PFSK-1 (cell line): ENCODE measurements around the gene SYVN1.

Source experiments
- FOXP2 ChIP-seq: optimal IDR thresholded peaks from 2 replicates; pipeline ENCODE3; 2011; ENCODE audit warnings: borderline replicate concordance, control low read depth, inconsistent platforms; ENCODE audit not compliant: insufficient read depth; ENCODE audit errors: extremely low read length, extremely low read depth
- POLR2AphosphoS5 ChIP-seq: IDR thresholded peaks from 2 replicates; pipeline ENCODE4 v1.6.1; 2012; ENCODE audit warnings: low read depth, mild to moderate bottlenecking, control low read depth, low read length, moderate library complexity
- SIN3A ChIP-seq: IDR thresholded peaks from 2 replicates; pipeline ENCODE4 v1.6.1; 2012; ENCODE audit warnings: mild to moderate bottlenecking, low read length, moderate library complexity, borderline replicate concordance; ENCODE audit not compliant: insufficient read depth
- TAF1 ChIP-seq: IDR thresholded peaks from 2 replicates; pipeline ENCODE4 v1.6.1; 2012; ENCODE audit warnings: low read length, control low read depth, borderline replicate concordance; ENCODE audit not compliant: insufficient read depth
- TF ChIP-seq, protein P1 (sequence below), 2 experiments: IDR thresholded peaks; 2 replicates each; pipeline versions ENCODE4 v1.6.1 to v1.8.0; 2011 to 2012; ENCODE audit warnings: low read depth in 2 of 2, low read length in 2 of 2, control low read depth in 1 of 2, inconsistent platforms in 1 of 2, mild to moderate bottlenecking in 1 of 2, moderate library complexity in 1 of 2; ENCODE audit not compliant: insufficient read depth in 1 of 2

GRCh38 chr11:65107751-65108468, 26.4 kb downstream of the SYVN1 start:
- TF ChIP-seq, protein P1, sequence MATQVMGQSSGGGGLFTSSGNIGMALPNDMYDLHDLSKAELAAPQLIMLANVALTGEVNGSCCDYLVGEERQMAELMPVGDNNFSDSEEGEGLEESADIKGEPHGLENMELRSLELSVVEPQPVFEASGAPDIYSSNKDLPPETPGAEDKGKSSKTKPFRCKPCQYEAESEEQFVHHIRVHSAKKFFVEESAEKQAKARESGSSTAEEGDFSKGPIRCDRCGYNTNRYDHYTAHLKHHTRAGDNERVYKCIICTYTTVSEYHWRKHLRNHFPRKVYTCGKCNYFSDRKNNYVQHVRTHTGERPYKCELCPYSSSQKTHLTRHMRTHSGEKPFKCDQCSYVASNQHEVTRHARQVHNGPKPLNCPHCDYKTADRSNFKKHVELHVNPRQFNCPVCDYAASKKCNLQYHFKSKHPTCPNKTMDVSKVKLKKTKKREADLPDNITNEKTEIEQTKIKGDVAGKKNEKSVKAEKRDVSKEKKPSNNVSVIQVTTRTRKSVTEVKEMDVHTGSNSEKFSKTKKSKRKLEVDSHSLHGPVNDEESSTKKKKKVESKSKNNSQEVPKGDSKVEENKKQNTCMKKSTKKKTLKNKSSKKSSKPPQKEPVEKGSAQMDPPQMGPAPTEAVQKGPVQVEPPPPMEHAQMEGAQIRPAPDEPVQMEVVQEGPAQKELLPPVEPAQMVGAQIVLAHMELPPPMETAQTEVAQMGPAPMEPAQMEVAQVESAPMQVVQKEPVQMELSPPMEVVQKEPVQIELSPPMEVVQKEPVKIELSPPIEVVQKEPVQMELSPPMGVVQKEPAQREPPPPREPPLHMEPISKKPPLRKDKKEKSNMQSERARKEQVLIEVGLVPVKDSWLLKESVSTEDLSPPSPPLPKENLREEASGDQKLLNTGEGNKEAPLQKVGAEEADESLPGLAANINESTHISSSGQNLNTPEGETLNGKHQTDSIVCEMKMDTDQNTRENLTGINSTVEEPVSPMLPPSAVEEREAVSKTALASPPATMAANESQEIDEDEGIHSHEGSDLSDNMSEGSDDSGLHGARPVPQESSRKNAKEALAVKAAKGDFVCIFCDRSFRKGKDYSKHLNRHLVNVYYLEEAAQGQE (IDR thresholded peaks at IDR 0.05; ENCODE audit: insufficient read depth in 1 of 2, low read depth in 2 of 2, low read length in 2 of 2) = no peak
- TF ChIP-seq SIN3A (no peak), POLR2AphosphoS5 (no peak), FOXP2 (no peak), TAF1 (no peak)
